ENCODE data around the gene MIGA1. TPM values are rescaled to one million over a fixed set of nuclear protein-coding genes. Genes with fewer than 3 reads are reported as not detected.
"Not testable (repeated sequence)": the region's sequence is repeated elsewhere in the genome, so short reads cannot be mapped to it uniquely, and the experiment has no call there.

Gene MIGA1
- total RNA-seq, 2 experiments from 2014 or later: 9.9 to 10.7 TPM

DNA sequence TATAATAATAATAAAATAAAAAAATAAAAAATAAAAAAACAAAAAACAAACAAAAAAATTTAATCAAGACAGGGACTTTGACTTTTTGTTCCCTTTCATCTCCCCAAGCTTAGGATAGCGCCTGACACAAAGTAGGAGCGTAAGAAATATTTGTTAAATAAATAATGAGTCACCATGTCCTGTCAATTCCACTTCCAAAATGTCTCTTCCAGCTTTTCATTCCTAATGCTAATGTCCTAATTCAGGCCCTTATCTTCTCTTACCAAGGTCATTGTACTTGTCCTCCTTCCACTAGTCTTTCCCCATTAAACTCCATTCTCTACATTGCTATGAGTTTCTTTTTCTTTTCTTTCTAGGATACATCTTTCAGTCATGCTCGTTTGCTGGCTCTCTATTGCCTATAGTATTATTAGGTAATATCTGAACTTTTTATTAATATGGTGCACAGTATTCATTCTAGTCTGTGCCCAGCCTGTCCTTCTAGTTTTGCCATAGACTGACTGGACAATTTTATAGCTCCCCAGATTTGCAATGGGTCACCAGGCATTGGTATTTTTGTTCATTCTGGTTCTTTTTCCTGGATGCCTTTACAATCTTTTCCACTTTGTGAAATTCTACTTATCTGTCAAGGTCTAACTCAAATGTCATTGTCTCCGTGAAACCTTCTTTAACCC, 120.3 kb downstream of the MIGA1 start:
- no peaks in the 10 kb centered on the region for H3K9me3 Mint-ChIP-seq (ENCODE audit: insufficient read depth)
- ATAC-seq (no peak), DNase-seq (no peak)
- no peak overlapping the region for H3K4me3 Mint-ChIP-seq
- H3K36me3 Mint-ChIP-seq (ENCODE audit: low read depth): no peaks in the 10 kb centered on the region
- no peaks in the 10 kb centered on the region for H3K4me1 Mint-ChIP-seq (ENCODE audit: low read depth)
- H3K27me3 Mint-ChIP-seq (ENCODE audit: low read depth): peaks cover 5% of the 10 kb centered on the region
- ChIA-PET CTCF (interaction anchor here (0.7 to 1.6 kb wide), 5 partner anchors 72 to 204 kb away, joined by 3 to 5 read pairs (median 4); no protein-coding TSS in a partner anchor), POLR2A (no interaction called here)
- H3K27ac Mint-ChIP-seq: no peak overlapping the region

DNA sequence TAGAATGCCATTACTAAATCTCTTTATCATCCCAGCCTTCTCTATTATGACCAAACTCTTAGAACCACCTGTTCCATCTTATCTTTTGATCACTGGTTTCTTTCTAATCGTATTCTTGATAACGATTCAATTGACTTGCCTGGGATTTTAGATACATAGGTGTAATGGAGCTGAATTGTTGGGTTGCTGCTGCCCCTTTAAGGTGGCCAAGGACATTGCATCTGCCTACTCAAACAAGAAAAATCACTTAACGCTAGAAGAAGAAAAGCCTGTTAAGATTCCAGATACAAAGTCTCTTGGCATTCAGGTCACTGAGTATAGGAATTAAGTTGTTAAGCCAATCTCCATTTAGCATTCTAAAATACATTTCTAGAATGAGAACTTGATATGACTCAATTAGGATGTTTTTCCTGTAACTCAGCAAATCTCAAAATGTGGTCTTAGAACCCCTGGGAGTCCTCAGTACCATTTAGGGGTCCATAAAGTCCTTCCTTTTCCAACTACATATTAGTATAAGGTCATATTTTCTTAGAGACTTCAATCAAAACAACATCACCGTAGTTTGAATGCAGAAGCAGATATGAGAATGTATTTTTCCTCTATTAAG, 121.3 kb downstream of the MIGA1 start:
- H3K4me3 Mint-ChIP-seq: no peak overlapping the region
- no peaks in the 10 kb centered on the region for H3K36me3 Mint-ChIP-seq (ENCODE audit: low read depth)
- H3K4me1 Mint-ChIP-seq (ENCODE audit: low read depth): no peaks in the 10 kb centered on the region
- ATAC-seq: peak; percentile 49
- CTCF ChIA-PET: interaction anchor here (0.6 to 1.6 kb wide), 6 partner anchors 73 to 205 kb away, joined by 3 to 5 read pairs (median 4); no protein-coding TSS in a partner anchor
- H3K27ac Mint-ChIP-seq: no peak overlapping the region
- peak; percentile 35 for DNase-seq
- H3K27me3 Mint-ChIP-seq (ENCODE audit: low read depth): peaks cover 5% of the 10 kb centered on the region
- no peaks in the 10 kb centered on the region for H3K9me3 Mint-ChIP-seq (ENCODE audit: insufficient read depth)
- POLR2A ChIA-PET: no interaction called here

DNA sequence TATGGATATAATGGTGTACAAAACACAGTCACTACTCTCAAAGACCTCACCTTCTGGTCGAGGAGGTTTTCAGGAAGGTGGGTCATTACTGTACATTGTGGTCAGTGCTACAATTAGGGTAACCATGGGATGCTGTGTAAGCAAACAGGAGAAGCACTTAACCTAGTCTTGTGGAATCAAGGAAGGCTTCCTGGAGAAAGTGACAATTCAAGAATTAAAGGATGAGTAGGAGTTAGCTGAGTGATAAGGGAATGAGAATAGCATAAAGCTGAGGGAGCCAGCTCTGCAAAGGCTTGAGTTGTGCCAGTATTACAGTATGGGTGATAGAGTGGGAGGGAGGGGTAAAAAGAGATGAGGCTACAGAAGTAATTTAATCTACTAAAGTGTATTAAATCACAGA, 126.2 kb downstream of the MIGA1 start:
- H3K4me1 Mint-ChIP-seq (ENCODE audit: low read depth): no peaks in the 10 kb centered on the region
- ATAC-seq: no peak
- H3K4me3 Mint-ChIP-seq: no peak overlapping the region
- DNase-seq: no peak
- no peaks in the 10 kb centered on the region for H3K36me3 Mint-ChIP-seq (ENCODE audit: low read depth)
- no peaks in the 10 kb centered on the region for H3K9me3 Mint-ChIP-seq (ENCODE audit: insufficient read depth)
- POLR2A ChIA-PET: no interaction called here
- H3K27me3 Mint-ChIP-seq (ENCODE audit: low read depth): no peaks in the 10 kb centered on the region
- CTCF ChIA-PET: no interaction called here
- no peak overlapping the region for H3K27ac Mint-ChIP-seq

DNA sequence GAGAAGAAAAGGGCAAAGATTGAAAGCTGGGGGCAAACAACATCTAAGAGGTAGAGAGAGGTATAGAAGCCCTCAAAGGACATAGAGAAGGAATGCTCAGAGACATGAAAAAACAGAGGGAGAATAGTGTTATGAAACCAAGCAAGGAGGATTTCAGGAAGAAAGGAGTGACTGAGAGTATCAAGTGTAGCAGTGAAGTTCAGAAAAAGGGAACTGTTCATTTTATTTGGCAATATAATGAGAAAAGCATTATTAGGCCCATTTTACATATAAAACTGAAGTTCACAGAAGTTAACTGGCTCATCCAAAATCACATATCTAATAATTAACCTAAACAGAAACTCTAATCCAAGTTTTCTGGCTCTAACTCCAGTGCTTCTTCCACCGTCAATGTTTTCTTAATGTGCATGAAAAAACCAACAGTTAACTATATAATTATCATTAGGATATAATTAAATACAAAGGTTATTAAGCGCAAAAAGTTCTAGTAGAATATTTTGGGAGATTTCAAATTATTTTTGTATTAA, 126.6 kb downstream of the MIGA1 start:
- Mint-ChIP-seq H3K27ac (no peak overlapping the region), H3K27me3 (ENCODE audit: low read depth) (no peaks in the 10 kb centered on the region), H3K4me3 (no peak overlapping the region), H3K36me3 (ENCODE audit: low read depth) (no peaks in the 10 kb centered on the region), H3K4me1 (ENCODE audit: low read depth) (no peaks in the 10 kb centered on the region), H3K9me3 (ENCODE audit: insufficient read depth) (no peaks in the 10 kb centered on the region)
- POLR2A ChIA-PET: no interaction called here
- CTCF ChIA-PET: no interaction called here
- ATAC-seq (no peak), DNase-seq (no peak)

DNA sequence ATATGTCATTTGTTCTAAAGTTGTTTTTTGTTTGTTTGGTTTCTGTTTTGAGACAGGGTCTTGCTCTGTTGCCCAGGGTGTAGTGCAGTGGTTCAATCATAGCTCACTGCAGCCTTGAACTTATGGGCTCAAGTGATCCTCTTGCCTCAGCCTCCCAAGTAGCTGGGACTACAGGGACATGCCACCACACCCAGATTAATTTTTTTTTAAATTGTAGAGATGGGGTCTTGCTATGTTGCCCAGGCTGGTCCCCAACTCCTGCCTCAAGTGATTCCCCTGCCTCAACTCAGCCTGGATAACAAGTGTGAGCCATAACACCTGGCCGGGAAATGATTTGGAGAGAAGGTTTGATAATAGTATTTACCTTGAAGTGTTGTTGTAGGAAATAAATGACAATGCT, 127.2 kb downstream of the MIGA1 start:
- POLR2A ChIA-PET: interaction anchor here (0.6 kb wide), 1 partner anchor 79 kb away, joined by 3 read pairs; no protein-coding TSS in a partner anchor
- Mint-ChIP-seq H3K36me3 (ENCODE audit: low read depth) (no peaks in the 10 kb centered on the region), H3K27me3 (ENCODE audit: low read depth) (no peaks in the 10 kb centered on the region), H3K4me1 (ENCODE audit: low read depth) (no peaks in the 10 kb centered on the region), H3K4me3 (no peak overlapping the region), H3K9me3 (ENCODE audit: insufficient read depth) (no peaks in the 10 kb centered on the region), H3K27ac (no peak overlapping the region)
- CTCF ChIA-PET: no interaction called here
- DNase-seq (no peak), ATAC-seq (no peak)

DNA sequence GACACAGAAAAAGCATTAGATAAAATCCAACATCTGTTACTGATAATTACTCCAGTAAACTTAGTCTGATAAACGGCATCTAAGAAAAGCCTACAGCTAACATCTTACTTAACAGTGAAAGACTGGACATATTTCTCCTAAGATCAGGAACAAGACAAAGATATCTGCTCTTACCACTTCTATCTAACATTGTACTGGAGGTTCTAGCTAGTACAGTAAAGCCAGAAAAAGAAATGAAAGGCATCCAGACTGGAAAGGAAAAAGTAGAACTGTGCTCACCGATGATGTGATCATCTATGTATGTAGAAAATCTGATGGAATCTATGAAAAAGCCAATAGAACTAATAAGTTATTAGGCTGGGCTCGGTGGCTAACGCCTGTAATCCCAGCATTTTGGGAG, 130.7 kb downstream of the MIGA1 start:
- Mint-ChIP-seq H3K4me3 (no peak overlapping the region), H3K4me1 (ENCODE audit: low read depth) (no peaks in the 10 kb centered on the region), H3K36me3 (ENCODE audit: low read depth) (no peaks in the 10 kb centered on the region), H3K27ac (no peak overlapping the region), H3K27me3 (ENCODE audit: low read depth) (no peaks in the 10 kb centered on the region), H3K9me3 (ENCODE audit: insufficient read depth) (no peaks in the 10 kb centered on the region)
- ChIA-PET CTCF (no interaction called here), POLR2A (no interaction called here)
- no peak for ATAC-seq
- DNase-seq: no peak

DNA sequence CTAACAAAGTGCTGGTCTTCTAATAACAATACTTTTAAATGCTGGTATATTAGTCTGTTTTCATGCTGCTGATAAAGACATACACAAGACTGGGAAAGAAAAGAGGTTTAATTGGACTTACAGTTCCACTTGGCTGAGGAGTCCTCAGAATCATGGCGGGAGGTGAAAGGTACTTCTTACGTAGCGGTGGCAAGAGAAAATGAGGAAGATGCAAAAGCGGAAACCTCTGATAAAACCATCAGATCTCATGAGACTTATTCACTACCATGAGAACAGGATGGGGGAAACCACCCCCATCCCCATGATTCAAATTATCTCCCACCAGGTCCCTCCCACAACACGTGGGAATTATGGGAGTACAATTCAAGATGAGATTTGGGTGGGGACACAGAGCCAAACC, 139.5 kb downstream of the MIGA1 start:
- H3K4me1 Mint-ChIP-seq (ENCODE audit: low read depth); H3K36me3 Mint-ChIP-seq (ENCODE audit: low read depth); CTCF ChIA-PET; DNase-seq; H3K9me3 Mint-ChIP-seq (ENCODE audit: insufficient read depth); POLR2A ChIA-PET; H3K4me3 Mint-ChIP-seq; H3K27ac Mint-ChIP-seq; ATAC-seq: not testable (repeated sequence)
- H3K27me3 Mint-ChIP-seq (ENCODE audit: low read depth): peaks cover 10% of the 10 kb centered on the region

DNA sequence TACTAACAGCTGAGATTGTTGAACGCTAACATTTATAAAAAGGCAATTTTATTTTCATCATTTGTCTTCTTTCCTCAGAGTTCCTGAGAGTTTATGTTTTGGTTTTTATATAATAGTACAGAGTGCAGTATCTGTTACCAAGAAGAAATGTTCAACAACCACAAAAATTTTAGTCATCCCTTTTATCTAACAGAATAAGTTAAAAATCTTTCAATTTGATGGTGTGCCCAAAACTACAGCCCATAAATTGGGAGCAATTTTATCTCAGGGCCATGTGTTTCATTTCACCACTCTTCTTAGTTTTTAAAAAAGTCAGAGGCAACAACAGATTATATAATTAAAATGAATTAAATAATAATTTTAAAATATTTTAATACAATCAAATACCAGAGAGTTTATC, 146.1 kb downstream of the MIGA1 start:
- H3K36me3 Mint-ChIP-seq (ENCODE audit: low read depth): peaks cover 7% of the 10 kb centered on the region
- DNase-seq (no peak), ATAC-seq (no peak)
- H3K9me3 Mint-ChIP-seq (ENCODE audit: insufficient read depth): no peaks in the 10 kb centered on the region
- H3K4me3 Mint-ChIP-seq: no peak overlapping the region
- H3K27me3 Mint-ChIP-seq (ENCODE audit: low read depth): no peaks in the 10 kb centered on the region
- H3K4me1 Mint-ChIP-seq (ENCODE audit: low read depth): peaks cover 11% of the 10 kb centered on the region
- ChIA-PET CTCF (no interaction called here), POLR2A (no interaction called here)
- no peak overlapping the region for H3K27ac Mint-ChIP-seq

DNA sequence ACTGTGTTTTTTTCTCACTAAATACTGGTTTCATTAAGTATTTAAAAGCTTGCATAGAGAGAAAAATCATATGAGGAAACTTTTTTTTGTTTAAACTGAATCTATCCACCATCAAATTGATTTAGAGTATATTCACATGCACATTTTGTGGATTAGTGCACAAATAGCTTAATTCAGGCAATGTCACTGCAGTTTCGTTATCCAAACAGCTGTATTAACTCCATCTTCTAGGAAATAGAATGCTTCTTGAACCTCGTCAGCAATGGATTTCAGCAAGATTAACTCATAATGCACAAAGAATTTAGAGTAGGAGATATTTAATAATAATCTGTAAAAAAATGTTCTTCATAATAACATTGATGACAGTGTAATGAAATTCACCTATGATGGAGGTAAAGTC, 146.5 kb downstream of the MIGA1 start:
- H3K4me1 Mint-ChIP-seq (ENCODE audit: low read depth): peaks cover 11% of the 10 kb centered on the region
- no peak overlapping the region for H3K27ac Mint-ChIP-seq
- peak overlapping the region; percentile 74 for H3K4me3 Mint-ChIP-seq
- no peaks in the 10 kb centered on the region for H3K27me3 Mint-ChIP-seq (ENCODE audit: low read depth)
- POLR2A ChIA-PET: interaction anchor here (1.4 kb wide), 1 partner anchor 79 kb away, joined by 6 read pairs; the partner anchor contains the start of gene DNAJB4
- CTCF ChIA-PET: no interaction called here
- ATAC-seq: no peak
- H3K36me3 Mint-ChIP-seq (ENCODE audit: low read depth): peaks cover 7% of the 10 kb centered on the region
- no peaks in the 10 kb centered on the region for H3K9me3 Mint-ChIP-seq (ENCODE audit: insufficient read depth)
- DNase-seq: no peak

DNA sequence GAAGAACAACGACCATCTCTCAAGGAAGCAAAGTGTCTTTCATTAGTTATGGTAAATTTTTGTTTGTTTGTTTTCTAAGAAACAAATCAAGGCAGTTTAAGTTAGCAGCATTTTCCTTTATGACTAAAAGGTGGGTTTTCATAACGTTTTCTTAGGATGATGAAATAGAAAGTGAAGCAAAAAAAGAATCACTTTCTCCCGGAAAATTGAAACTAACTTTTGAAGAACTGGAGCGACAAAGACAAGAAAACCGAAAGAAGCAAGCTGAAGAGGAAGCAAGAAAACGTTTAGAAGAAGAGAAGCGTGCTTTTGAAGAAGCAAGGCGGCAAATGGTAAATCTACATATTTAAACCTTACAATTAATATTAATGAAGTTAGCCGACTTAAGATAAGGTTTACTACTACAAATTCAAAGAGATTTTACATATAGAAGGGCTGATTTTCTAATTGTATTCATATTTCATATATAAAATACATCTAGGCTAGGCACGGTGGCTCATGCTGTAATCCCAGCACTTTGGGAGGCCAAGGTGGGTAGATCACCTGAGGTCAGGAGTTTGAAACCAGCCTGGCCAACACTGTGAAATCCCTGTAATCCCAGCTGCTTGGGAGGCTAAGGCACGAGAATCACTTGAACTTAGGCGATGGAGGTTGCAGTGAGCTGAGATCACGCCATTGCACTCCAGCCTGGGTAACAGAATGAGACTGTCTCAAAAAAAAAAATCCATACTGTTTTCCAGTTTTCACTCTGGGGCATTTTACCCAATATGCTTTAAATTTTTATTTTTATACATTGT, 147.3 kb downstream of the MIGA1 start:
- no peaks in the 10 kb centered on the region for H3K27me3 Mint-ChIP-seq (ENCODE audit: low read depth)
- ChIA-PET POLR2A (interaction anchor here (1.4 kb wide), 1 partner anchor 78 kb away, joined by 6 read pairs; the partner anchor contains the start of gene DNAJB4), CTCF (no interaction called here)
- no peak for DNase-seq
- peaks cover 11% of the 10 kb centered on the region for H3K4me1 Mint-ChIP-seq (ENCODE audit: low read depth)
- no peaks in the 10 kb centered on the region for H3K9me3 Mint-ChIP-seq (ENCODE audit: insufficient read depth)
- H3K27ac Mint-ChIP-seq: peak overlapping the region; percentile 79
- peak; percentile 62 for ATAC-seq
- H3K36me3 Mint-ChIP-seq (ENCODE audit: low read depth): peaks cover 7% of the 10 kb centered on the region
- peak overlapping the region; percentile 74 for H3K4me3 Mint-ChIP-seq

DNA sequence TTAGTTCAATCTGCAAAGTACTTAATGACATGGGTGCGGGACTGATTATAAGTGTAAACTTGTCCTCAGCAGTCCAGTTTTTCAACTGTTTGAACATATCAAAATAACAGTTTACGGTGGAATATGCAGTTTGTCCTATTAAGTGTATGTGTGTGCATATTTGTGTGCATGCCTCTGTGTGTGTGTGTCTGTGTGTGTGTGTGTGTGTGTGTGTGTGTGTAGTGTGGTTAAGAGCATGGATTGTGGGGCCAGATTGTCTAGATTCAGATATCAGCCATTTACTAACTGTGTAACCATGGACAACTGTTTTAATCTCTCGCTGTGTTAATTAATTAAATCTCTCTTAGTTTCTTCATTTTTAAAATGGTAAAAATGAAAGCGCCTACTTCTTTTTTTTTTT, 148.0 kb downstream of the MIGA1 start:
- Mint-ChIP-seq H3K36me3 (ENCODE audit: low read depth) (peaks cover 7% of the 10 kb centered on the region), H3K27ac (peak overlapping the region; percentile 37), H3K4me1 (ENCODE audit: low read depth) (peaks cover 11% of the 10 kb centered on the region), H3K27me3 (ENCODE audit: low read depth) (no peaks in the 10 kb centered on the region), H3K9me3 (ENCODE audit: insufficient read depth) (no peaks in the 10 kb centered on the region), H3K4me3 (peak overlapping the region; percentile 72)
- DNase-seq (no peak), ATAC-seq (peak; percentile 45)
- ChIA-PET POLR2A (interaction anchor here (1.4 kb wide), 1 partner anchor 77 kb away, joined by 6 read pairs; the partner anchor contains the start of gene DNAJB4), CTCF (no interaction called here)
